Endodermal cell (in vitro differentiated cells): ENCODE data around the gene LYZL4. TPM values are rescaled to one million over a fixed set of nuclear protein-coding genes. Genes with fewer than 3 reads are reported as not detected.

Source experiments
- DNase-seq: peaks from one replicate; pipeline ENCODE4 v3.0.0-alpha.2; 2017
- H3K27ac ChIP-seq: 2 replicates; pipeline ENCODE4 v1.5.1; 2013; ENCODE audit warnings: mild to moderate bottlenecking, low read depth, low read length, moderate library complexity
- H3K27me3 ChIP-seq: 2 replicates; pipeline ENCODE4 v1.6.1; 2013; ENCODE audit warnings: mild to moderate bottlenecking, low read length, moderate library complexity; ENCODE audit not compliant: insufficient read depth, control insufficient read depth, poor library complexity, severe bottlenecking
- H3K36me3 ChIP-seq: 2 replicates; pipeline ENCODE4 v1.7.0; 2013; ENCODE audit warnings: mild to moderate bottlenecking, low read length, moderate library complexity; ENCODE audit not compliant: control insufficient read depth, insufficient read depth
- H3K4me1 ChIP-seq: one replicate; pipeline ENCODE4 v1.7.0; 2013; ENCODE audit warnings: low read length; ENCODE audit not compliant: control insufficient read depth, insufficient read depth
- H3K4me3 ChIP-seq: 2 replicates; pipeline ENCODE4 v1.5.1; 2013; ENCODE audit warnings: mild to moderate bottlenecking, low read length, moderate library complexity
- H3K9ac ChIP-seq: 2 replicates; pipeline ENCODE4 v1.6.1; 2013; ENCODE audit warnings: mild to moderate bottlenecking, low read length, moderate library complexity; ENCODE audit not compliant: poor library complexity, severe bottlenecking; ENCODE audit errors: extremely low read depth
- H3K9me3 ChIP-seq: 2 replicates; pipeline ENCODE4 v1.6.1; 2013; ENCODE audit warnings: mild to moderate bottlenecking, low read length, moderate library complexity; ENCODE audit not compliant: control insufficient read depth
- H3K27ac Mint-ChIP-seq: 2 replicates; pipeline ENCODE4 v1.8.0; 2020; ENCODE audit warnings: mixed read lengths
- H3K27me3 Mint-ChIP-seq: 2 replicates; pipeline ENCODE4 v1.8.0; 2021; ENCODE audit warnings: mild to moderate bottlenecking, mixed read lengths; ENCODE audit not compliant: insufficient read depth
- H3K36me3 Mint-ChIP-seq: 2 replicates; pipeline ENCODE4 v1.8.0; 2020; ENCODE audit warnings: low read depth, mixed read lengths
- H3K4me1 Mint-ChIP-seq: 2 replicates; pipeline ENCODE4 v1.8.0; 2020; ENCODE audit warnings: mixed read lengths
- H3K4me3 Mint-ChIP-seq: 2 replicates; pipeline ENCODE4 v1.8.0; 2020; ENCODE audit warnings: mild to moderate bottlenecking, moderate library complexity, mixed read lengths
- H3K9me3 Mint-ChIP-seq: 2 replicates; pipeline ENCODE4 v1.8.0; 2020; ENCODE audit warnings: mild to moderate bottlenecking, mixed read lengths
- WGBS, 2 experiments: methylation state at CpG; one replicate each; pipeline versions ENCODE4 v1.1.5 to v1.1.7; 2013; ENCODE audit warnings: missing lambda C conversion rate in 2 of 2, mixed read lengths in 1 of 2; ENCODE audit not compliant: insufficient coverage in 1 of 2, insufficient read length in 1 of 2; 5-methylcytosine and 5-hydroxymethylcytosine counted together
- total RNA-seq, 2 donors: library from RNA; stranded (reverse); fragmentation: NEBNext Ultra II Directional in 1 of 2; extraction: Animal tissue kit (Norgen Biotek cat#: 25700) in 1 of 2; gene quantifications; 2 replicates in 1 of 2; 3 replicates in 1 of 2; pipeline ENCODE4 v1.2.1, GENCODE V29; 2021
- TF ChIP-seq, protein P1 (sequence below): fragments of 200-600 bp; sonication (generic); conservative IDR thresholded peaks from 2 replicates; pipeline ENCODE4 v1.5.0; 2021; ENCODE audit warnings: antibody characterized with exemption, mild to moderate bottlenecking

The LYZL4 gene
- total RNA-seq, 2 donors from 2014 or later = not detected

DNA sequence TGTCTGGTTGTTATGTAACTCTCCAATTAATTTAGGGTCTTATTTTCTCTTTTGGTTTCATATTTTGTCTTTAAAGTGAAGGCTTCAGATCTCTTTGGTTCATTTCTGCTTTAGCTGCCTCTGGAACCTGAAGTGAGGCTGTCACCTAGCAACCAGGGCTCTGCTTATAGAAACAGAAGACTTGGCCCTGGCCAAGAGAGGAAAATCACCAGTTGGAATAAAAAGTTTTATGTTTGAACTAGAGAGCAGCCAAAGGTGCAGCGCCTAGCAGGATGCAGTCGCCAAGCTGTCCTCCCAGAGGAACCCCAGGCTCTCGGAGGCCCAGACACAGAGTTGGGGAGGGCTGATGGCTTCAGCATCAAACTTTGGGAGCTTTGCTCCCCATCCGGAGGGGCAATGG, 41.1 kb downstream of the LYZL4 start:
- Mint-ChIP-seq H3K27me3 (peaks cover 14% of the 10 kb centered on the region), H3K4me3 (no peak overlapping the region), H3K27ac (no peak overlapping the region), H3K9me3 (peaks cover 14% of the 10 kb centered on the region), H3K36me3 (no peaks in the 10 kb centered on the region), H3K4me1 (peaks cover 30% of the 10 kb centered on the region)
- Histone ChIP-seq H3K27ac (peak overlapping the region; percentile 57), H3K9me3 (peaks cover 18% of the 10 kb centered on the region), H3K4me3 (no peak overlapping the region), H3K4me1 (peaks cover 4% of the 10 kb centered on the region), H3K36me3 (no peaks in the 10 kb centered on the region), H3K27me3 (no peaks in the 10 kb centered on the region), H3K9ac (peak overlapping the region; percentile 35)
- WGBS, 2 experiments = 80% methylated on average over 4 of the region's 4 CpGs; no CpG with 5 or more reads in 1 of the 2 experiments
- TF ChIP-seq, protein P1, sequence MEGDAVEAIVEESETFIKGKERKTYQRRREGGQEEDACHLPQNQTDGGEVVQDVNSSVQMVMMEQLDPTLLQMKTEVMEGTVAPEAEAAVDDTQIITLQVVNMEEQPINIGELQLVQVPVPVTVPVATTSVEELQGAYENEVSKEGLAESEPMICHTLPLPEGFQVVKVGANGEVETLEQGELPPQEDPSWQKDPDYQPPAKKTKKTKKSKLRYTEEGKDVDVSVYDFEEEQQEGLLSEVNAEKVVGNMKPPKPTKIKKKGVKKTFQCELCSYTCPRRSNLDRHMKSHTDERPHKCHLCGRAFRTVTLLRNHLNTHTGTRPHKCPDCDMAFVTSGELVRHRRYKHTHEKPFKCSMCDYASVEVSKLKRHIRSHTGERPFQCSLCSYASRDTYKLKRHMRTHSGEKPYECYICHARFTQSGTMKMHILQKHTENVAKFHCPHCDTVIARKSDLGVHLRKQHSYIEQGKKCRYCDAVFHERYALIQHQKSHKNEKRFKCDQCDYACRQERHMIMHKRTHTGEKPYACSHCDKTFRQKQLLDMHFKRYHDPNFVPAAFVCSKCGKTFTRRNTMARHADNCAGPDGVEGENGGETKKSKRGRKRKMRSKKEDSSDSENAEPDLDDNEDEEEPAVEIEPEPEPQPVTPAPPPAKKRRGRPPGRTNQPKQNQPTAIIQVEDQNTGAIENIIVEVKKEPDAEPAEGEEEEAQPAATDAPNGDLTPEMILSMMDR = no peak
- peak; percentile 65 for DNase-seq

DNA sequence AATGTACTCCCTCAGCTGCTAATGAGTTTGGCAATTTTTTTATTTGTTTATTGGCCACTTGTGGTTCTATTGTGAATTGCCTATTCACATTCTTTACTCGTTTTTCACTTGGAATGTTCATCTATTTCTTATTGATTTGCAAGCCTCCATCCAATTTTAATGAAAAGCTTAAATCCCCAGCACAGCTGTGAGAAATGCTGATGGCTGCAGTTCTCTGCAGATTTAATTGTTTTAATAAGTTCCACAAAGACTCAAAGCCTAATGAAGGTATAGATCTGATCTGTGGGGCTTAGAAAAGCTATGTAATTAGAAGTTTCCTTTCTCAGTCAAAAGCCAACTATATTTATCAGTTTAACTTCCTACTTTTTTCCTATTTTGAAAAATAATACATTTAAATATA, 41.5 kb downstream of the LYZL4 start:
- H3K36me3 ChIP-seq = no peaks in the 10 kb centered on the region
- Mint-ChIP-seq H3K36me3 (no peaks in the 10 kb centered on the region), H3K9me3 (peaks cover 16% of the 10 kb centered on the region), H3K27me3 (peaks cover 14% of the 10 kb centered on the region), H3K4me1 (peaks cover 27% of the 10 kb centered on the region), H3K4me3 (no peak overlapping the region), H3K27ac (no peak overlapping the region)
- H3K4me3 ChIP-seq = no peak overlapping the region
- H3K9me3 ChIP-seq = peaks cover 18% of the 10 kb centered on the region
- H3K27me3 ChIP-seq = no peaks in the 10 kb centered on the region
- WGBS, 2 experiments = 55 to 100% methylated on average over 1 of the region's 1 CpG
- no peak overlapping the region for H3K27ac ChIP-seq
- H3K9ac ChIP-seq = no peak overlapping the region
- H3K4me1 ChIP-seq = peaks cover under 1% of the 10 kb centered on the region
- no peak for DNase-seq
- TF ChIP-seq, protein P1 = no peak

DNA sequence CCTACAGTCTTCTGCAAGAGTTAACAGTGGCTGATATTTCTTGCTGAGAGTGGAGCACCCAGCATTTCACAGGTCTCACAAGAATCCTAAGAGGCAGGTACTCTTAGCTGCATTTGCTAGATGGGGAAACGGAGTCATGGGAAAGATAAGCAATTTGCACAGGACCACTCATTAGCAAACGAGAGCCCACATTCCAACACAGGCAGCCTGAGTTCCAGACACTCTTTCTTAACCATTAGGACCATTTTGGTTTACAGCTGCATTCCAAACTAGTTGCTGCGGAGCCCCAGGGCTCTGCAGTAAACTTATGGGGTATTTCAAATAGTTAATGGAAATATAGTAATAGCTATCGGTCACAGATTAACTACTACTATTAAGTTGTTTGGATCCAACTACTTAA, 42.5 kb downstream of the LYZL4 start:
- no peak overlapping the region for H3K9ac ChIP-seq
- H3K36me3 Mint-ChIP-seq = no peaks in the 10 kb centered on the region
- H3K27me3 ChIP-seq = no peaks in the 10 kb centered on the region
- peaks cover 18% of the 10 kb centered on the region for H3K9me3 ChIP-seq
- TF ChIP-seq, protein P1 = no peak
- no peak overlapping the region for H3K4me3 ChIP-seq
- WGBS, 2 experiments = 61 to 77% methylated on average over 2 to 4 of the region's 4 CpGs
- peaks cover 22% of the 10 kb centered on the region for H3K4me1 Mint-ChIP-seq
- H3K4me3 Mint-ChIP-seq = no peak overlapping the region
- H3K27me3 Mint-ChIP-seq = peaks cover 11% of the 10 kb centered on the region
- H3K9me3 Mint-ChIP-seq = peaks cover 18% of the 10 kb centered on the region
- H3K27ac Mint-ChIP-seq = no peak overlapping the region
- no peaks in the 10 kb centered on the region for H3K4me1 ChIP-seq
- H3K27ac ChIP-seq = no peak overlapping the region
- H3K36me3 ChIP-seq = no peaks in the 10 kb centered on the region
- DNase-seq = no peak
